ENCODE measurements around the gene SNX20.

The SNX20 gene

DNA sequence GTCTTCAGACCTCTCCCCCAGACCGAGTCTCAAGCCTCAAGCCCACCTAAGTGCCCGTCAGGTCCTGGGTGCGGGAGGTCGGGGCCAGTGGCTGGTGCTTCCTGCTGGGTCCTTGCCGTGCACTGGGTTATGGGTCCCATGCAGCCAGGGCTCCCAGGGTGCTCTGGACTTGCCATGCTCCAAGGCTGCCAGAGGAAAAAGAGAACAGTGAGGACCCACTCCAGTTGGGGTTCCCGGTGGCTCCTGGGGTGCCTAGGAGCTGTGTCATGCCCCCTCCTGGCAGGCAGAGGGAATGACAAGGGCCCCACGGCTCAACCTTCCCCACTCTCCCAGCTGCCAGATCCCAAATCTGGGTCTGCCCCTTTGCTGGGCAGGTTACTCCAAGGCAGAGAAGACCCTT, 3.8 kb downstream of the SNX20 start:
- Mint-ChIP-seq H3K36me3 (peaks cover 23% of the 10 kb centered on the region), H3K27me3 (no peaks in the 10 kb centered on the region), H3K27ac (peak overlapping the region; percentile 92), H3K9me3 (no peaks in the 10 kb centered on the region), H3K4me3 (no peak overlapping the region), H3K4me1 (peaks cover 52% of the 10 kb centered on the region)

DNA sequence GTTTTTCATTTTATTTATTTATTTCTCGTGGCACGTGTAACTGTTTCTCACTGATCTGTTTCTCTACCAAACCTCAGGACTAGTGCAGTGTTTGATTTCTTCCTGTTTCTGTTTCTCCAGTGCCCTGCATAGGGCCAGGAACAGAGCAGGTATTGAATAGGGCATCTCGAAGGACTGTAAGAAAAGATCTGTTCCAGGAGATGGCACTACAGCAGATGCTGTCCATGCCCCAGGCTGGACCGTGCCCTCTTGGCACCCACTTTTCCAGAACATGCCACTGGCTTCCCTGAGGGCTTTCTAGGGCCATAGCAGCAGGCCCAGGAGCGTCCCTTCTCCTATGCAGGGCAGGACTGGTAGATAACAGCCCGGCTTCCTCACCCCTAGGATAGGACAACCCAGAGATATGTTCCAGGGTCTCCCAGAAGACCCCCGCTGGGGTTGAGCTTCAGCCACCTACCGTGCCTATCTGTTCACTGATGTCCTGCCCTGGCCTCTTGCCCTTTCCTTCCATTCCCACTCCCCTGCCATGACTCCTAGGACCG, 4.4 kb downstream of the SNX20 start:
- Mint-ChIP-seq H3K36me3 (peaks cover 26% of the 10 kb centered on the region), H3K9me3 (no peaks in the 10 kb centered on the region), H3K4me3 (no peak overlapping the region), H3K27me3 (no peaks in the 10 kb centered on the region), H3K27ac (peak overlapping the region; percentile 92), H3K4me1 (peaks cover 47% of the 10 kb centered on the region)

DNA sequence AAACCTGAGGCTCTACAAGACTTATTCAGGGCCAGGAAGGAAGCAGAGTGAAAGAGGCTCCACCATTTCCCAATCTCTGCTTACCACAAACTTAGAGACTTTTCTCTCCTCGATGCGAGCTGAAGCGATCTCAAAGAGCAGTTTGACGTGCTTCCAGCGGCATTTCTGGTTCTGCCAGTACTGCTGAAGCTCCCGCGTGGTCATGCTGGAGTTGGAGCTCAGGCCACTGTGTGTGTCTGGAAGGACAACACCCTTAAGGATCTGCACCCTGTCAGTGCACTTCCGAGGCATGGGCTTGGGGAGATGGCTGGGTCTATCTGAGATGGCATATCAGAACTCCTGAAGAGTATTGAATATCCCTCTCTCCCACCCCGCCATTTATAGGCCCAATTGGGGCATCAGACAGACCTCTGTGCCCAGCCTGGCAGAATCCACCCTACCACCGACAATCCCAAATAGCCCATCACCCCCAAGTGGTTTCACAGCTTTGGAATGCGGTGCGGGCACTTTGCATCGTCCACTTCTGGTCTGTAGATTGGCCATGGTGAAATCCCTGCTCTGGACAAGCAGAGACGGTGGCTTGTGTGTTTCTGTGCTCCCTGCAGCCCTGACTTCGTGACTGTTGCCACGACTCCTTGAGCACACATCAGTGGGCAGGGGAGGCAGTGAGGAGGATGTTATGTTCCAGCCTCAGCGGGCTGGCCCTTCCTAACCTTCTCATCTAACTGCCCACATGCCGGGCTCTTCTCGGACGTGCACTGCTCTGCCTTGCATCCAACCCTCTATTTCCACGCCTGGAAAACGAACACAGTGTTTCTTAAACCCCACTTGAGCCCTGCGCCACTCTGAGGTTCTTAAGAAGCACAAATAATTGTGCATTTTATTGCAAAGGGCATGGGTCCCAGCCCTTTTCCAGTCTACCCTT, 5.2 kb downstream of the SNX20 start:
- peaks cover 32% of the 10 kb centered on the region for H3K36me3 Mint-ChIP-seq
- peak overlapping the region; percentile 92 for H3K27ac Mint-ChIP-seq
- no peak overlapping the region for H3K4me3 Mint-ChIP-seq
- peaks cover 48% of the 10 kb centered on the region for H3K4me1 Mint-ChIP-seq
- H3K27me3 Mint-ChIP-seq: no peaks in the 10 kb centered on the region
- no peaks in the 10 kb centered on the region for H3K9me3 Mint-ChIP-seq

- H3K4me3 Mint-ChIP-seq: no peak overlapping the region
- no peaks in the 10 kb centered on the region for H3K9me3 Mint-ChIP-seq
- peaks cover 32% of the 10 kb centered on the region for H3K36me3 Mint-ChIP-seq
- no peak overlapping the region for H3K27ac Mint-ChIP-seq
- no peaks in the 10 kb centered on the region for H3K27me3 Mint-ChIP-seq
- peaks cover 41% of the 10 kb centered on the region for H3K4me1 Mint-ChIP-seq
These were observed 6.3 kb downstream of the SNX20 start for GRCh38 chr16:50674831-50675230.

GRCh38 chr16:50673496-50674275, 7.4 kb downstream of the SNX20 start:
- Mint-ChIP-seq H3K4me1 (peaks cover 31% of the 10 kb centered on the region), H3K27me3 (no peaks in the 10 kb centered on the region), H3K27ac (no peak overlapping the region), H3K36me3 (peaks cover 32% of the 10 kb centered on the region), H3K9me3 (no peaks in the 10 kb centered on the region), H3K4me3 (no peak overlapping the region)

DNA sequence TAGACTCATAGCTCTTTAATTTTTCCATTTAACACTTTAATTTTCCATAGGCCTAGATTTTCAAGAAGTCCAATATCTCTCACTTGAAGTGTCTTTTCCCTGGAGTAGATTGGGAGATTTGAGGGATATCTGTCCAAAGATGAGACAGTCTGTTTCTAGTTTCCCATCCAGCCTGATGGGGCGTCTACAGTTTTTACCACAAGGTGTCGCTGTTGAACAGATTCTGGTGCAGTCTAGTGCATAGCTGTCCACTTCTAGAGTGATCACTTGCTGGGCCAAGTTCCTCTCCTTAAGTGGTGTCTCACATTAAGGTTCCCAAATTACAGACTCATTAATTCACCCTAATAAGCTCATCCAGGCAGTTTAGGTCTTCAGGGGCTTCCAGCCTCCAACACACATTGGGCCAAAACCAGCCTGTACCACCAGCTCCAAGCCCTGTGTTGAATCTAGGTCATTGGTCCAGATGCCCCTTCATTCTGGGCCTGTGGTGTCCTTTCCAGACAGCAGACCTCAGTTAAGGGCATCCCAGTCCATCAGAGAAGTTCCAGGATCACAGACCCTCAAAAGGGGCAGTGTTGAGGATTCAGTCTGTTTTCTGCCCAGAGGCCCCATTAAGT, 9.4 kb downstream of the SNX20 start:
- peaks cover 31% of the 10 kb centered on the region for H3K36me3 Mint-ChIP-seq
- H3K9me3 Mint-ChIP-seq: no peaks in the 10 kb centered on the region
- H3K4me1 Mint-ChIP-seq: peaks cover 30% of the 10 kb centered on the region
- H3K27me3 Mint-ChIP-seq: no peaks in the 10 kb centered on the region
- no peak overlapping the region for H3K4me3 Mint-ChIP-seq
- H3K27ac Mint-ChIP-seq: peak overlapping the region; percentile 69

DNA sequence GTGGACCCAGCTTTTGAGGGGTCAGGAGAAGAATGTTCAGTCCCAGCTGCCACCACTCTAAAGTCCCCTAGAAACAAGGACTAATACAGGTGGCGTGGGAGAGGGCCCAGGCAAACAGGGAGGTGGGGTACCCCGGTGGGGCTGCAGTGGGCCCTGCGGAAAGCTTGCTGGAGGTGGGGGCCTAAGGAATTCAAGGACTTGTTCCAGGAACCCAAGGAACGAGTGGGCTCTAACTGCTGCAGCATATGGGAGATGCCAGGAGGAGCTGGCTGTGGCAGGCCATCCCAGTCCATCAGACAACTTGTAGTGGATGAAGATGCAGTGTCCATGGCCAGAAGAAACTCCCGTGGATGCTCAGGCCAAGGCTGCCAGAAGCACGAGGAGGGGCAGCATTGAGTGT, 10.6 kb downstream of the SNX20 start:
- peaks cover 35% of the 10 kb centered on the region for H3K4me1 Mint-ChIP-seq
- H3K27me3 Mint-ChIP-seq: no peaks in the 10 kb centered on the region
- no peaks in the 10 kb centered on the region for H3K9me3 Mint-ChIP-seq
- peaks cover 25% of the 10 kb centered on the region for H3K36me3 Mint-ChIP-seq
- no peak overlapping the region for H3K27ac Mint-ChIP-seq
- H3K4me3 Mint-ChIP-seq: no peak overlapping the region

- Mint-ChIP-seq H3K4me1 (peaks cover 42% of the 10 kb centered on the region), H3K9me3 (no peaks in the 10 kb centered on the region), H3K4me3 (no peak overlapping the region), H3K36me3 (peaks cover 21% of the 10 kb centered on the region), H3K27me3 (no peaks in the 10 kb centered on the region), H3K27ac (no peak overlapping the region)
These were observed 11.4 kb downstream of the SNX20 start for GRCh38 chr16:50669741-50670140.

DNA sequence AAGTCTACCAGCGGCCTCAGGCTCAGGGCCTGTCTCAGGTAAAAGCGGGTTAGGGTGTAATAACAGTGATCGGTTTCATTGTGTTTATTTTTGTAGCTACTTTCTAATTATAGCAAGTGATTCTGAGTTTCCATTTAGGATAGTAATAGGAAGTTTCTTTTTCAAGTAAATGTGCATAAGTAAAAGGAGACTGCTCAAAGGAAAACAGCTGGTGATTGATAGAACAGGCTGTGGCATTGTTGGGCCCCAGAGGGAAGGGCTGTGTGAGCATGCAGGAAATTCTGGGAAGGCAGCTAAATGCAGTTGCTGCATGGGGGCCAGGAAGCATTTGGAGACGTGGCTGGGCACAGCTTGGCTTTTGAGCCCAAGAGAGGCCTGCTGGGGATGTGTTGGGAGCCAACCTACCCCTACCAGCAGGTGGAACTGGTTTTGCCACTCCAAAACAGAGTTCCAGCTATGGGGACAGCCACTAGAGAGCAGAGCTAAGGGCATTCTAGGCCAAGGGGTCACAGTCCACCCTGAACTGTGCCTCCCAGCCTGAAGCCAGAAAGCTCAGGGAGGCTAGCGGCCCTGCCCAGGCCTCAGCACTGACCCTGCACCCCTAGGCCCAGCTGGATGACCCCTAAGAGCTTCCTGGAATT, 12.6 kb downstream of the SNX20 start:
- Mint-ChIP-seq H3K9me3 (no peaks in the 10 kb centered on the region), H3K4me3 (no peak overlapping the region), H3K36me3 (peaks cover 16% of the 10 kb centered on the region), H3K4me1 (peaks cover 47% of the 10 kb centered on the region), H3K27ac (peak overlapping the region; percentile 90), H3K27me3 (no peaks in the 10 kb centered on the region)

DNA sequence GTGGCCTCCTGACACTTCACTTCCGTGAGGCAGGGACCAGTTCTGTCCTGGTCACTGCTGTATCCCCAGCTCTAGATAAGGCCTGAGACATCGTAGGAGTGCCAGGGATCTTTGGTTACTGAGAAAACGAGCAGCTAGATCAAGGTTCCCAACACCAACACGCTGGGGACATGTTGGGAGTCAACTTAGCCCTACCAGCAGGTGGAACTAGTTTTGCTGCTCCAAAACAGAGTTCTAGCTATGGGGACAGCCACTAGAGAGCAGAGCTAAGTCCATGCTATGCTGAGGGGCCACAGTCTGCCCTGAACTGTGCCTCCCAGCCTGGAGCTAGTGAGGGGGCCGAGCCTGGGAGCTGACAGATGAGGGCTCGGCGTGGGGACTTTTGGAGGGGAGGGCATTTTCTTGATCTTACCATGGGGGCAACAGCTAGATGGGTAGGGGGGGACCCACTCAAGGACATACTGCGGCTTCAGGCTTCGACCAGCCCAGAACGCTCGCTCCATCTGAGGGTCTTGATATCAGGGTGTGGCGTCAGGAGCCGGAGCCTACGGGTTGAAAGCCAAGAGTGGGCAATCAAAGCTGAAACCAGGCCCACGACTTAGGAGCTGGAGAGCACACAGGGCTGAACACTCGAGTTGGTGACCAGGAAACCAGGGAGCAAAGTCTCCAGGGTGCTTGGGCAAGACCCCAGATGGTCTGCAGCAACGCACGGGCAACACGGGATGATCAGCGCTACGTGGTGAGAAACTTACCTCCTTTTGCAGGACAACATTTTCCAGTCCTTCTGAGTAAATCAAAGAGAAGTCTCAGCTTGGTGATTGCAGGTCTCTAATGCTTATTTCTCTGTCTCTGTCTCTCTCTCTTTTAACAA, 13.4 kb downstream of the SNX20 start:
- Mint-ChIP-seq H3K27ac (peak overlapping the region; percentile 90), H3K27me3 (no peaks in the 10 kb centered on the region), H3K4me1 (peaks cover 47% of the 10 kb centered on the region), H3K36me3 (peaks cover 13% of the 10 kb centered on the region), H3K9me3 (no peaks in the 10 kb centered on the region), H3K4me3 (peak overlapping the region; percentile 82)

GRCh38 chr16:50666658-50667496, 14.2 kb downstream of the SNX20 start:
- Mint-ChIP-seq H3K27me3 (no peaks in the 10 kb centered on the region), H3K36me3 (peaks cover 7% of the 10 kb centered on the region), H3K4me1 (peaks cover 47% of the 10 kb centered on the region), H3K27ac (peak overlapping the region; percentile 81), H3K4me3 (peak overlapping the region; percentile 82), H3K9me3 (no peaks in the 10 kb centered on the region)

DNA sequence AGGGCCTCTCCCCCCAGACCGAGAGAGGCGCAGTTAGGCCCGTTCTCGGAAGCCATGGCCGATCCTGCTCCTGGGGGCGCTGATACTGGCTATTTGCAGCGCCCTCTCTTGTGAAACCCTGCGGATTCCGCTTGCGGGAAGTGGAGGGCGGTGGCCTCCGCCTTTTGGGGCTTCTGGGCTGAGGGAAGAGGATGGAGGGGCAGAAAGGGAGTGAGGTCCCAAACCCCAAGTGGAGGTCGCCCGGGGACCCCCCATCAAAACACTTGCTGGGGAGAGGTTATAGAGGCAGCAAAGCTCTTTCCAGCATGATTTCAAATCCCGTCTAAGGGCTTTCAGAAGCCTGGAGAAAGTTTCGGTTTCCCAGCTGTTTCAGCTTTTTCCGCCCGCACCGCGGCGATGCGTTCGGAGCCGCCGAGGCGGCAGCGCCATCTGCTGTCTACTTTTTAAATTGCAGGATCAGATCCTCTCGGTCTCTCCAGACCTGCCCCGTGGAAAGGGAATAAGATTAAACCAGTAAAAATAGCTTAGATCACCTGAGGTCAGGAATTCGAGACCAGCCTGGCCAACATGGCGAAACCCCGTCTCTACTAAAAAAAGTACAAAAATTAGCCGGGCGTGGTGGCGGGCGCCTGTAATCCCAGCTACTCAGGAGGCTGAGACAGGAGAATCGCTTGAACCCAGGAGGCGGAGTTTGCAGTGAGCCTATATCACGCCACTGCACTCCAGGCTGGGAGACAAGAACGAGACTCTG, 15.8 kb downstream of the SNX20 start:
- peaks cover 41% of the 10 kb centered on the region for H3K4me1 Mint-ChIP-seq
- H3K36me3 Mint-ChIP-seq: no peaks in the 10 kb centered on the region
- no peaks in the 10 kb centered on the region for H3K27me3 Mint-ChIP-seq
- no peaks in the 10 kb centered on the region for H3K9me3 Mint-ChIP-seq
- peak overlapping the region; percentile 84 for H3K27ac Mint-ChIP-seq
- H3K4me3 Mint-ChIP-seq: peak overlapping the region; percentile 81

DNA sequence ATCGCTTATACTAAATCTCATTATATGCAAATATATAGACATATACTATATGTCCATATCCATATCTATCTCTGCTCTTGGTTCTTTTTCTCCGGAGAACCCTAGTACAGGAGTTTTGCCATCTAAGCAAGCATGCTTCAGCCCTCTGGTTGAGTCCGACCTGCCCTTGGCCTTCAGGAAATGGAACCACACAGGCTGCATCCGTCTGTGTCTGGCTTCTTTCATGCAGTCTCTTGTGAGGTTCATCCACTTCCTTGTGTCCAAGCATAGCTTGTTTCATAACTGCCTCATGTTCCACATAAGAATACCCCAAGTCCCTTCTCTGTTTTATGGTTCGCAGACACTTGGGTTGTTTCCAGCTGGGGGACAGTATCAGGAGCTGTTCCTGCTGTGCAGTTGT, 16.8 kb downstream of the SNX20 start:
- Mint-ChIP-seq H3K36me3 (no peaks in the 10 kb centered on the region), H3K27ac (peak overlapping the region; percentile 18), H3K27me3 (no peaks in the 10 kb centered on the region), H3K9me3 (no peaks in the 10 kb centered on the region), H3K4me3 (peak overlapping the region; percentile 81), H3K4me1 (peaks cover 41% of the 10 kb centered on the region)

Measured in activated naive CD4-positive, alpha-beta T cell treated with anti-CD3 and anti-CD28 coated beads, Interleukin-2, amount 50 U/mL, for 24 hours (primary cell).